Measurements from ENCODE around the gene ABCC1. TPM values are rescaled to one million over a fixed set of nuclear protein-coding genes. Genes with fewer than 3 reads are reported as not detected.
A peak's percentile ranks its signal among the peaks of the same experiment; 100 is the strongest.

Gene ABCC1
- total and polyA plus RNA-seq, 2 of the 8 experiments (the other 6 are each of a cell fraction or from before 2014, with no cell fraction given), result 42.6 to 66.8 TPM

DNA sequence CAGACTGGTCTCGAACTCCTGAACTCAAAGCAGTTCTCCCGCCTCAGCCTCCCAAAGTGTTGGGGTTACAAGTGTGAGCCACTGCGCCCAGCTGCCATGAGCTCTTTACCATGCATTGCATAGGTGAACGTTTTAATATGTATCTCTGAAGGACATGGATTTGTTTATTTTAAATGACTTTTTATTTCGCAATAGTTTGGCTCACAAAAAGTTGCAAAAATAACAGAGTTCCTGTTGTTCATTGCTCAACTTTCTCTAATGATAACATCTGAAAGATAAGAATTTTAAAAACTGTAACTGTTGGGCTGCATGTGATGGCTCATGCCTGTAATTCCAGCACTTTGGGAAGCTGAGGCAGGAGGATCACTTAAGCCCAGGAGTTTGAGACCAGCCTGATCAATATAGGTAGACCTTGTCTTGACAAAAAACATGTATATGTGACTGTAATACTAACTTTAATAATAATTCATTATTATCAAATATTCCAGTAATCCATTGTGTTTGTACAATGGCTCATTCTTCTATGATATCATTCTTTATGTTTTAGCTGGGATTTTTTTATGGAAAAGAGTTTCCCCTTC lies 80.1 kb downstream of the ABCC1 start:
- Histone ChIP-seq H2AK5ac (ENCODE audit: low read depth, low read length) (no peak overlapping the region), H3K79me1 (ENCODE audit: low read depth, low read length) (no peaks in the 10 kb centered on the region; the same call in none of the 2 replicates), H3K79me2 (ENCODE audit: control insufficient read depth in 1 of 2, insufficient read depth in 2 of 2, low read length in 2 of 2) (peaks cover 0 to 4% of the 10 kb centered on the region in 2 experiments; a peak in 2 of 4 replicates), H3K23ac (ENCODE audit: insufficient read length) (no peak overlapping the region), H3K36me3 (ENCODE audit: control insufficient read depth in 2 of 4, insufficient read depth in 4 of 4, low read length in 3 of 4) (peaks cover 0 to 3% (median 0%) of the 10 kb centered on the region in 4 experiments; a peak in 3 of 8 replicates), H2BK15ac (ENCODE audit: low read length) (no peak overlapping the region), H4K5ac (ENCODE audit: insufficient read length, low read depth, low read length) (no peak overlapping the region), H2BK5ac (ENCODE audit: low read depth, low read length) (no peak overlapping the region), H3K27me3 (replicated peaks in 1 of 4; ENCODE audit: control insufficient read depth in 3 of 4, extremely low read depth in 1 of 4, insufficient read depth in 3 of 4, low read length in 3 of 4) (no peaks in the 10 kb centered on the region), H3K4me3 (ENCODE audit: extremely low read depth in 1 of 4, insufficient read depth in 2 of 4, low read depth in 3 of 4, low read length in 4 of 4) (no peak overlapping the region), H3K56ac (replicated peaks; ENCODE audit: insufficient read length, low read depth, low read length) (no peak overlapping the region), H3K9me3 (ENCODE audit: insufficient read depth in 2 of 2, low read depth in 1 of 2, low read length in 1 of 2) (no peaks in the 10 kb centered on the region), H4K91ac (replicated peaks; ENCODE audit: insufficient read length, low read length) (no peak overlapping the region), H3K23me2 (ENCODE audit: low read depth, low read length) (no peaks in the 10 kb centered on the region), H2AFZ (ENCODE audit: low read length) (no peak overlapping the region), H2BK20ac (ENCODE audit: low read length) (no peak overlapping the region), H4K20me1 (replicated peaks in 1 of 2; ENCODE audit: control insufficient read depth in 1 of 2, insufficient read depth in 2 of 2, low read length in 2 of 2) (peaks cover 2 to 5% of the 10 kb centered on the region in 2 experiments), H3K9ac (replicated peaks in 1 of 4; ENCODE audit: extremely low read depth in 1 of 4, low read depth in 3 of 4, low read length in 3 of 4) (no peak overlapping the region), H2BK12ac (ENCODE audit: low read depth, low read length) (no peak overlapping the region), H3K4me1 (replicated peaks in 1 of 4; ENCODE audit: control insufficient read depth in 3 of 4, insufficient read depth in 4 of 4, low read length in 3 of 4) (peaks cover 0 to 2% (median 0%) of the 10 kb centered on the region in 4 experiments; a peak in 2 of 7 replicates), H3K4ac (replicated peaks; ENCODE audit: insufficient read length, low read depth, low read length) (no peak overlapping the region), H3K27ac (ENCODE audit: low read depth, low read length) (no peak overlapping the region), H3K14ac (ENCODE audit: insufficient read length) (no peak overlapping the region), H2BK120ac (replicated peaks; ENCODE audit: low read depth, low read length) (no peak overlapping the region), H3K4me2 (ENCODE audit: insufficient read depth in 1 of 2, low read depth in 2 of 2, low read length in 2 of 2) (no peak overlapping the region), H4K8ac (ENCODE audit: extremely low read depth, insufficient read depth, low read length) (no peak overlapping the region), H3K18ac (ENCODE audit: extremely low read depth, low read length) (no peak overlapping the region)
- ChIA-PET CTCF (ENCODE audit: partially characterized antibody) (interaction anchor here (0.6 to 2.9 kb wide), 4 partner anchors 51 to 208 kb away, joined by 3 to 7 read pairs (median 4); no protein-coding TSS in a partner anchor), POLR2A (ENCODE audit: partially characterized antibody) (interaction anchor here (2.4 kb wide), 1 partner anchor 141 kb away, joined by 7 read pairs; the partner anchor contains the start of gene CEP20)
- peak; percentile 65; the same call in 1 of the 2 replicates for TF ChIP-seq CEBPB (IDR thresholded peaks at IDR 0.05; ENCODE audit: low read depth, low read length)
- TF ChIP-seq KDM1A (IDR thresholded peaks at IDR 0.05; ENCODE audit: borderline replicate concordance, low read length), result no peak
- no peak for DNase-seq (ENCODE audit: low read depth in 1 of 2, low spot score in 2 of 2)
- 92% methylated on average over 5 of the region's 5 CpGs; no CpG with 5 or more reads in 1 of the 2 experiments for WGBS, 2 experiments (ENCODE audit: extremely low coverage in 1 of 2, insufficient coverage in 1 of 2, insufficient read length in 1 of 2, insufficient replicate concordance in 2 of 2, low coverage in 1 of 2, low lambda C conversion rate in 2 of 2, missing lambda C conversion rate in 1 of 2)
- no peak for FAIRE-seq
